HG03575 (cell line): Measurements from ENCODE around the gene MPO.

Experiments used
- ATAC-seq: cut with Tn5 transposase; IDR thresholded peaks from one replicate; pipeline ENCODE4 v1.9.1; 2021; ENCODE audit not compliant: unreplicated experiment, insufficient number of reproducible peaks, low FRiP score; ENCODE audit errors: extremely low read depth

The MPO gene

DNA sequence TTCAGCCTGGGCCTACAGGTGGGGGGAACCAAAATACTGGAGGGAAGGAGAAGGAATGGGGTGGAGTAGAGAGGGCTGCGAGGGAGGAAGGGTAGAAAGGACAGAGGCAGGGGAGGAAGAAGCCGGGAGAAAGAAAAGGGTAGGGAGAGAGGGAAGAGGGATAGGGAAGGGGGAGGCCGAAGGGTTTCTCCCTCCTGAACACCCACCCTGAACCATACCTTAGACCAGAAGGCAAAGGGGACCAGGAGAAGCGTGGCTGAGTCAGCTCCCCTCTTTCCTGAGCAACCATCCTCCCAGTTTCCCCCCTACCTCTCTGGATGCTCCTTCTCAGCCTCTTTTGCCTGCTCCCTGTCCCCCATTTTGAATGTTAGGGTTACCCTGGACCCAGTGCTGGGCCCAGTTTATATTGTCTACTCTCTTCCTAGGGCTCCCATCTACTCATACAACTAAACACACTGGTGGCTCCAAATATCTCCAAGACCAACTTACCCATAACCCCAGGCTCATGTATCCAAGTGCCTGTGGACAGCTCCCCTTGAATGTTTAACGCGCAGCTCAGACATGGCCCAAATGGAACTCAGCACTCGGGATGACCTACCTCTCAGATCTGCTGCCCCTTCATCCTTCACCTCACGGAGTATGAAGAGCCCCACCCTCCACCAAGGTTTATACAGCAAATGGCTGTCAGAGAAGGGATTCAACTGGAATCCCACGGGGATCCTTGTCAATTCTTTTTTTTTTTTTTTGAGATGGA is 40.0 kb upstream of the MPO start:
- no peak for ATAC-seq

DNA sequence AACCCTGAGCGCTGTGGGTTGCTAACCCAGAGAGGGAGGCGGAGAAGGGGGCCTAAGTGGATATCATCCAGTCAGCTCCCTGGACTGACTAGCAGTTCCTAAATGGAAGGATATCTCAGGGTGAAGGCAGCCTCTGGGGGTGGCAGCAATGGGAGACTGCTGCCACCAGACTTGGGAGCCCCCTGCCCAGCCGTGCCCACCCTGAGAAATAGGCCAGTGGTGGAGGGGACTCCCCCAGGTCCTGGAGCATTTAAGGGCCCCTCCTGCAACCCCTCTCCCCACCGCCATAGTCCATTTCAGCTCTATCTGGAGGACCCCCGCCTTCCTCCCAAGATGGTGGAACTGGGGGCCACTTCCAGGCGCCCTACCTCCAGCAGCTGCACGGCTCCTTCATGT is 39.4 kb upstream of the MPO start:
- ATAC-seq: no peak

DNA sequence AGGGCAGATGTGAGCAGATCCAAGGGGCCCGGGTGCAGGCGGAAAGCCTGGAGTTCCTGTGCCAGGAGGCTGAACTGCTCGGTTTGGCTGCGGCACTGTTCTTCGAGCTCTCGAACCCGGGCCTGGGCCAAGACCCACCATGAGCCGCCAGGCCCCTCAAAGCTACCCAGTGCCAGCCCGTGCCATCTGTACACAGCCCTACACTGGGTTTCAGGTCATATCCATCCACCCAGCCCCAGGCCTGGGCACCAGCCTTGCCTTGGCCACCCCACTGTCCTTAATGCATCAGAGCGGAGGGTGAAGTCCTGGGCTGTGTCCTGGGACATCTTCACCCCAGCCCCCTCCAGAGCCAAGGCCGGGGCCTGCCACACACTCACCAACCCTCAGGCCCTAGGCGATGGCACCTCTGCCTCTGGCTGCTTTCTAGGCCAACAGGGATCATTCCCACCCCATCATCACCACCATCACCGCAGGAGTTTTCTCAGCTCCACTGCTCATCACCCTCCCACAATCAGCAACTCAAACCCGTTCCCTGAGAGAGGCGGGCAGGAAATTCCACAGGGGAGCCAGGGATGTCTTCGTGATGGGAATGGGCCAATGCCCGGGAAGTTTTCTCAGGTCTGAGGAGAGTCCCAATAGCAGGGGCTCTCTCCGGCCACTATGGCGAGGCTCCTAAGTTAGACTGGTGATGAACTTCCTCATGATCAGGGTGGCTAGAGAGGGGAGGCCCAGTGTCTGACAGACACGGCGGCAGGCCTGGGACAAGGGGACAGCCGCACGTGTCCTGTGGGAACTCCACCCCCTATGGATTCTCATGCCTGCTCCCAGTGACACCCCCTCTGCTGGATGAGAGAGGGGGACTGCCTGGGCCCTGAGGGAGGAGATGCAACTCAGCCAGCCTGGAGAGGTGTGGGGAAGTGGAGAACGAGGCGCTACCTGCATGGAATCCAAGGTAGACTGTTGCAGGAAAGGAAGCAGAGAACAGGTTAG is 38.7 kb upstream of the MPO start:
- ATAC-seq: no peak

DNA sequence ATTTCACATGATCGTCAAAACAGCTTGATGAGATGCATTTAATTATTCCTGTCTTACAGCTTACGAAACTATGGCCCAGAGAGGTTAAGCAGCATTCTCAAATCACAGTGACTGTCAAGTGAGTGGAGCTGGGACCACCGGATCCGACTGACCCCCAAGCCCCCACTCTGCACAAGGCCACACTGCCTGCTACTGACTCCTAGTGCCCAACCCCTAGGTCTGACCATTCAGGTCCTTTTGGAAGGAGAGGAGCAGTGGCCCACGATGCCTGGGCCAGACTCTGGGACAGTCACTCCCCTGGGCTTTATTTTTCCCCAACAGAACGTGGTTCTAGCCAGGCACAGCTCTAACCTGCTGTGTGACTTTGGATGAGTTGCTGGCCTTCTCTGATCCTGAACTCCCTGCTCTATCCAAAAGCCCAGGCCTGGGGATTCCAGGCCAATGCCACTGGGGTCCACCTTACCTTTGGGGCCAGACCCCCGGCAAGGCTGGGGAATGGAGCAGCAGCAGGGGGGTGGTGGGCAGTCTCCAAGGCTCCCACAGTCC is 38.0 kb upstream of the MPO start:
- no peak for ATAC-seq

DNA sequence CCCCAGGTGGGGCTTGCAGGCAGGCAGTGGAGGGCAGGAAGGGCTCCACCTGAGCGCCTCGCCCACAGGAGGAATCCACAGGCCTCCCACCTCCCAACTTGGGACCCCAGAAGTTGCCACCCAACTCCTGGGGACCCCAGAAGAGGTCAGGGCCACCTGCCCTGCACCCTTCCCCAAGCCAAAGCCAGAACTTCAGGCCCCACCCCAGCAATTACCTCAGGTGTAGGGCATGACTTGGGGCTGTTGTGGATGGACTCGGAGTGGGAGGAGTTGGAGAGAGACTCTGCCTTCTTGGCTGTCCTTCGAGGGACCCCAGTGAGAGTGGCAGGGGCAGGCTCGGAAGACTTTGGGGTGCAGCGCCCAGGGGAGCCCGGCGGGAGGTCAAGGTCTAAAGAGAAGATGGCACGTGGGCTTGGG is 37.3 kb upstream of the MPO start:
- no peak for ATAC-seq

DNA sequence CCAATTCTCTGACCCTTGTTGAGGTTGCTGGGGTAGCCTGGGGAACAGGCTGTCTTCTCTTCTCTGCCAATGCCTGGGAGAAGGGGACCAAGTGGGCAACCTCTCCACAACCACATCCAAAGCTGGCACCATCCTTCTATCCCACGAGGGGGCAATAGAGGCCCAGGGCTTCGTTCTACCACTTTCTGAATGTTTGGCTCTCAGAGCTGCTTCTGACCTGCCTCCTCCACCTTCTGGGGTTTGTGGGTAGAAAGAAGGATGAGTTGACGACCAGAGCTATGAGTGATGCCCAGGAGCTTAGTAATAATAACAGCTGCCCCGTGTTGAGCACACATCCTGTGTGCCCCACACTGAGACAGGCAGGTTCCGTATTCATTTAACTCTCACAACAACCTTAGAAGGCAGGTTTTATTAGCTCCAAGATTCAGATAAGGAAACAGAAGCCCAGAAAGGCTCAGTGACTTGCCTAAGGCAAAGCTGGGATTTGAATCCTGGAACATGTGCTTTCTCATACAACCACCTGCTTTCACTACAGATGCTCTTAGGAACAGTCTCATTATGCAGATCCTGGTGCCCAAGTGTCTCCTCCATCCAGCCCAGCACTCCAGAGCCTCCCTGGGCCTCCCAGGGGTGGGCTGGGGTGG is 36.8 kb upstream of the MPO start:
- no peak for ATAC-seq

DNA sequence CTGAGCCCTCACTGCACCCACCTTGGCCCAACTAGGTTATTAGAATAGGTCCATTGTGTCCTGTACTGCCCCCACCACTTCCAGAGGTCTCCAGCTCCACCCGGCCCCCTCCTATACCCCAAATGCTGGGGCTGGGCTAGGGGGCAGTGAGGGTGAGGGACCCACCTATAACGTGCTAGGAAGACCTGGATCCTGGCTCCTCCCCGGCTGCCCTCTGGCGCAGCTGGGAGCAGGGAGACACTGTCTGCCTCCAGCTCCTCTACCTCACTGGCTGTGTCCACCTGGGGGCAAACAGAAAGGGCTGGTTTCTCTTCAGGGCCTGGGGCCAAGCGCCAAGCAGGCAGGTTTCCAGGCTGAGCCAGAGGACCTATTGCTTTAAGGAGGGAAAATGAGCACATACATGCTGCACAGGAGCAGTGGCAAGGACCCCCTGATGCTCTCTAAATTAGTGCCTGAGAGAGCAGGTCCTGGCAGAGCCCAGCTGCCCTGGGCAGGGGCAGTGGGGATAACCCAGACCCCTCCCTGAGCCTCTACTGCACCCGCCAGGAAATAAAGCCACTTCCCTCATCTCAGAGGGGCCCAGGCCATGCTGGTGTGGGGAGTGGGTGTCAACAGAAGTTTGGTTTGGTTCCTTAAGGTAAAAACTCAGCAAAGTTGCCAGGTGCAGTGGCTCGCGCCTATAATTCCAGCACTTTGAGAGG is 35.7 kb upstream of the MPO start:
- no peak for ATAC-seq

DNA sequence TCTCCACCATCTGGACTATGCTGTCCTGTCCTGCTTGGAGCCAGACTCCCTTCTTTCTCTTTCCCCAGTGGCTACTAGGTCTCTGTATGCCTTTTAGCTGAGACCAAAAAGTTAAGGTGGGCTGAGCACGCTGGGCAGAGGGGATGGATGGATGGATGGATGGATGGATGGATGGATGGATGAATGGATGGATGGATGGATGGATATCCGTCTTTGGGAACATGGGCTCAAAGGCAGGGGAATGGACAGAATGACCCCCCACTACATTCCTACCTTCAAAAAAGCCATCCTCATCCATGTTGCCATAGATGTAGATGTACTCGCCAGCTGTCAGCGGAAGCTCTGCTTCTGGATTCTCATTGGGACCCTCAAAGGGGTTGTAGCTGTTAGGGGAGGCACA is 35.0 kb upstream of the MPO start:
- ATAC-seq: no peak

DNA sequence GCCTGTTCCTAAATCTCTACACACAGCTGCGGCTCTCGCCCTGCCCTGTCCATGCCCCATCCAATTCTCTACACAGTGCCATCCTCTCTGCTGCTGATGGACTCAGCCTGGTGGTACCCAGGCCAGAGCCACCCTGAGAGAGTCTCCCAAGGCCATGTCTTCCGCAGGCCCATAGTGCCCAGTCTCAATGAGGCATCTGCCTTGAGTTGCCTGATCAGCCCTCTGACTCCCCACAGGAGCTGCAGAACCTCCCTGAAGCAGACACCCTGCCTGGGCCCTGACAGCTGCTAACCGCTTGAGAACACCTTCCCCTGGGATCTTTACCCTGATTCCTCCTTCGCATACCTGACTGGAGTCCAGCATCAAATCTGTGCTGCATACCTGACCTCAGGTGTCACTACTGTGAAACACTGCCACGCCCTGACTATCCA is 34.6 kb upstream of the MPO start:
- ATAC-seq: no peak

DNA sequence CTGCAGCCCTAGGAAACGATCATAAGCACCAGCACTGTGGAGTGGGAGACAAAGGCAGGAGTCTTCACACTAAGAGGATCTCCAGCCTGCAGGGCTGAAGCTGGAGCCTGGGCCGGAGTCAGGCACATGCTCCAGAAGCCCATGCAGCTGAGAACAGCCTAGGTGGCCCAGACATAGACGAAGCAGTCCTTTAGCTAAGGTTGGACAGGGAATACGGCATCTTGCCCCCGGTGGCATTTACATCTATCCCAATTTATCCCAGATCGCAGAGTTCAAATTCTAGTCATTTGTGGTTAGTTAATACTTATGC is 33.9 kb upstream of the MPO start:
- ATAC-seq: no peak

DNA sequence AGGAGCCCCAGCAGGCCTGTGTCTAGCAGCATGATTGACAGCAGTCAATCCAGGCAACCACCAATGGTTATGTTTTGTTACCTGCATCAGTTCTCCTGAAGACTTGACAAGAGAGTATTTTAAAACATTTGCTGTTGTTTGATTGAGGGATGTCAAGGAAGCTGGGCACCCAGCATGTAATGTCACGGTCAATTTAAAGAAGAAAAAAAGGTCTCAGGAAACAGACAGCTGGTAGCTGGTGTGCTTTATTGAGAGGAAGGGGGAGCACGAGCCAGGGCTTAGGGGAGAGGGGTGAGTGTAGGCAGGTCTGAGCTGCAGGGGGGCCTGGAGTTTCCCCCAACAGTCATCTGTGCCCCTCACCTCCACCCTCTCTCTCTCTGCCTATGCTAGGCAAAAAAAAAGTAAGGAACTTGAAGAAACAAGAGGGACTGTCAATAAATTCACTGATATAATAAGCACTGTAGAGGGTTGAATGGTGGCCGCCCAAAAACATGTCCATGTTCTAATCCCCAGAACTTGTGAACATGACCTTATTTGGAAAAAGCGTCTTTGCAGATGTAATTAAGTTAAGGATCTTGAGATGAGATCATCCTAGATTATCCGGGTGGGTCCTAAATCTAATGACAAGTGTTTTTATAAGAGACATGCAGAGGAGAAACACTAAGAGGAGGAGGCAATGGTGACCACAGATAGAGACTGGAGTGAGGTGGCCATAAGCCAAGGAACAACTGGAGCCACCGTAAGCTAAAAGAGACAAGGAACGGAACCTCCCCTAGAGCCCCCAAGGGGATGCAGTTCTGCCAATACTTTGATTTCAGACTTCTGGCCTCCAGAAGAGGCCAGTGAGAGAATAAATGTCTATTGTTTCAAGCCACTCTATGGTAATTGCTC is 33.3 kb upstream of the MPO start:
- ATAC-seq: no peak

DNA sequence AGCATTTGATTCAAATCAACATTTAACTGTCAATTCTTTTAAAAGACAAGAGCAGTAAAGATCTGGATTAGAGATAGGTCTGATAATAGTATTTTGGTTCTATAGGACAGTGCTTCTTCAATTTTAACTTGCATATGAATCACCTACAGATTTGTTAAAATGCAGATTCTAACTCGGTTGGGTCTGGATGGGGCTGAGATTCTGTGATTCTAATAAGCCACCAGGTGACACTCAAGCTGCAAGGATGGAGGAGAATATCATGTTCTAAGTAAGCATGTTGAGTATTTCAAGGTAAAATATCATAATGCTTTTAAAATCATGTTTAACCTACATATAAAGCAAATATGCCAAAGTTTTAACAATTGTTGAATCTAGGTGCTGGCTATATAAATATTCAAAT is 32.1 kb upstream of the MPO start:
- no peak for ATAC-seq

DNA sequence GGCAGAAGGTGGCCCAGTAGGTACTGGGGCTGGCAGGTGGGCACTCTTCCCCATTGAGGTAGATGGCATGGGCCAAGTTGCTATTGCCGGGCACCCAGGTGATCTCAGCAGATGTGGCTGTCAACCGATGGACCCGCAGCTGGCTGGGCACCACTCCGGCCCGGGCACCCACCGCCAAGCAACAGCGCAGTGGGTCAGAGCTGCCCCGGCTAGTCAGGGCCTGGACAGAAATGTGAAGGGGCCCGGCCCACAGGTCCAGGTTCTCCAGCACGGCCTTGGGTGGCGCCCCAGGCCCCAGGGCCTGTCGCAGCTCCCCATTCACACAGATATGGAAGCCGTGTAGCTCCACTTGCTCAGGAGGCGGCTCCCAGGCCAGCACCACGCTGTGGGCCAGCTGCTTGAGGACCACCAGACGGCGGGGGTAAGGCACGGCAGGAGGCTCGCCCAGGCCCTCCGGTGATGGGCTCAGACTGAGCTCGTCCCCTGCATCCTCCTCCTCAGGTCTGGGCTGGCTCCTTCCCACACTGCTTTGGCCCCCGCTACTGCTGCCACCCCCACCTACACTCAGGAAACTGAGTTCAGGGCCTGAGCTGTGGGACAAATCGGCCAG is 31.4 kb upstream of the MPO start:
- ATAC-seq: no peak

DNA sequence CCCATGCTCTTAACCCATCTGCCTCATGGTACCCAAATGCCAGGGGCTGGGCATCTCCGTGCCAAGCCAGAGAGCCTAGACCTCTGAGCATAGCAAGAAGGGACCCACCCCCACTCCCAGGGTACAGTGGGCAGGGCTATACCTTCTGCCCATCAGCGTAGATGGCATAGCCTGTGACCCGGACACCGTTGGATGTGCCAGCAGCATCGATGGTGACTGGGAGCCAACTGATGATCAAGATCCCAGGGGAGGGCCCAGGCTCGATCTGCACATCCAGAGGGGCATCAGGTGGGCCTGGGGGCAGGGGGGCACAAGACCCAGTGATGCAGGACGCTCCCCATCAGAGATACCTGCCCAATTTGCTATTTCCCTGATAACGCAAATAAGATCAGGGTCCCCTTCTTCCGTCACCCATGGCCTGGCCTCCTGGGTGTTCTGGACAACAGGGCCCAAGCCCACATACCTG is 30.7 kb upstream of the MPO start:
- no peak for ATAC-seq

DNA sequence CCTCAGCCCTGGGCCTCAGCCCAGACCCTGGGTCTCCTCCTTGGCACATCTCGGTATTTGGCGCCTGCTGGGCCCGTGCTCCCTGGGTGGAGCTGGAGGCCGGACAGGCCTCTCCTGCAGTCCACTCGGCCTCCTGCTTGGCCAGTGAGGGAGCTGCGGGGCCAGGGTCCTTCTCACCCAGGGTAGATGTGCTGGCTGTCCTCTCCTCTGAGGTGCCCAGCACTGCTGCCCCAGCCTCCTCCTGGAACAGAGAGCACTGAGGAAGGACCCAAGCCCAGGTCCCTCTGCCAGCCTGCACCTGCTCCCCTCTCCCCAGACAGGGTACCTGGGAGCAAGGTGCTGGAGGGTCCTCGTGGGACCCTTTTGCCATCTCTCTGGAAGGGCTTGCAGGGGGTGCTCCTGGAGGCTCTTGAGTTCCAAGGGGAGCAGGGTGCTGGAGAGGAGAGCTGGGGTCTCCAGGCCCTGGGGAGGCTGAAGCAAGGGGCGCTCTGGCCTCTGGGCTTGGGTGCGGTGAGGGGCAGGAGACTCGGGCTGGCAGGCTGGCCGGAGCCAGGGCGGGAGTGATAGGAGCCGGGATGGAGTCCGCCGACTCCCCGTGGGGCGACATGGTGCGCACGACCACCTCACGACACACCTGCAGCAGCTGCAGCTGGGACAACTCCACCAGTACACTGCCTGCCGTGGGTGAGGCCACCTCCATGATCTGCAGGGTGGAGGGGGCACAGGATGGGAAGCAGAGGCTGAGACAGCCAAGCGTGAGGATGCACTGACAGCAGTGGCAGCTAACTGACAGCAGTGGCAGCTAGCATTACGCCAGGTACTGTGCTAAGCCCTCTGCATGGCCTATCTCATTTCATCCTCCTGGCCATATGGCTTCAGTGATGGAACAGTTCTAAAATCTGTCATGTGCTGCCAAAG is 30.0 kb upstream of the MPO start:
- no peak for ATAC-seq

DNA sequence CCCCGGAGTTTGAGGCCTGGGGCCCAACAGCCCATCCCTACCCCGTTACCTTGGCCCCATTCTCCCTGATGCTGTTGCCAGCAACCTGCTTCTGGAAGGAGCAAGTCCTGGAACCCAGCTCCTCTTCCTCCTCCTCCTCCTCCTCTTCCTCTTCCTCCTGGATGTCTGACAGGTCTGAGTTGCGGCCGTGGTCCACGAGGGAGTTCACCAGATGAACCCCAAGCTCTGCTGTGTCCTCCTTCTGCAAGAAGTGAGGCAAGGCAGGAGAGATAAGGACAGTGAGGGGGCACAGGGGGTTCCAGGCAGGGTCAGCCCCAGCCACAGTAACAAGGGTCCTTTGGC is 29.2 kb upstream of the MPO start:
- ATAC-seq: no peak
